Measurements from ENCODE around the gene CACNA1I. TPM values are rescaled to one million over a fixed set of nuclear protein-coding genes. Genes with fewer than 3 reads are reported as not detected.

The CACNA1I gene
- total RNA-seq, 1 experiment from 2014 or later: 0.90 TPM

DNA sequence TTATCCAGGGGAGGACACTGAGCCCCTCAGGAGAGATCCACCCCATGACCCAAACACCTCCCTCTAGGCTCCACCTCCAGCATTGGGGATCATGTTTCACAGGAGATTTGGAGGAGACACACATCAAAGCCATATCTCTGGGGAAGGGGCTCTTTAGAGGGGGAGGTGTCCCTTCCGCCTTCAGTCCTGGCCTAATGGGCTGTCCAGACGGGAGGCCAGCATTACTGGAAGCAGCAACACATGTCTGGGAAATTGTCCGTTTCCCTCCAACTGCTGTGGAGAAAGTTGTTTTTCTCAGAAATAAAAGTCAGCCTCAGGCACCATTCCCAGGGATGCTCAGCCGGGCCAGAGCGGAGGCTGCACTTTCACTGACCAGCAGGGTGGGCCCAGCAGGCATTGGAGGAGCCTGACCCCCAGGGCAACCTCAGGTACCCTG, 9.5 kb downstream of the CACNA1I start:
- no peaks in the 10 kb centered on the region for H3K9me3 ChIP-seq (ENCODE audit: low read depth, low read length, poor library complexity, severe bottlenecking)
- no peak overlapping the region for H3K27ac ChIP-seq (ENCODE audit: low read depth, low read length, poor library complexity, severe bottlenecking)
- intact Hi-C loops (cut with micrococcal nuclease; ENCODE audit: unreplicated experiment): no loop called here
- no peaks in the 10 kb centered on the region for H3K36me3 ChIP-seq (ENCODE audit: insufficient read depth, low read length, poor library complexity, severe bottlenecking)
- H3K27me3 ChIP-seq (replicated peaks; ENCODE audit: insufficient read depth, low read depth, low read length, poor library complexity): no peaks in the 10 kb centered on the region
- POLR2A ChIA-PET (ENCODE audit: low non-redundant PET): no interaction called here
- no peaks in the 10 kb centered on the region for H3K4me1 ChIP-seq (ENCODE audit: insufficient read depth, low read length, poor library complexity, severe bottlenecking)
- CTCF ChIA-PET: no interaction called here
- H3K4me3 ChIP-seq (ENCODE audit: low read depth, low read length, poor library complexity, severe bottlenecking): no peak overlapping the region
- no peak for TF ChIP-seq EZH2 (IDR thresholded peaks at IDR 0.05; ENCODE audit: borderline replicate concordance, low read depth, low read length, poor library complexity, severe bottlenecking)
- TF ChIP-seq, protein P1, sequence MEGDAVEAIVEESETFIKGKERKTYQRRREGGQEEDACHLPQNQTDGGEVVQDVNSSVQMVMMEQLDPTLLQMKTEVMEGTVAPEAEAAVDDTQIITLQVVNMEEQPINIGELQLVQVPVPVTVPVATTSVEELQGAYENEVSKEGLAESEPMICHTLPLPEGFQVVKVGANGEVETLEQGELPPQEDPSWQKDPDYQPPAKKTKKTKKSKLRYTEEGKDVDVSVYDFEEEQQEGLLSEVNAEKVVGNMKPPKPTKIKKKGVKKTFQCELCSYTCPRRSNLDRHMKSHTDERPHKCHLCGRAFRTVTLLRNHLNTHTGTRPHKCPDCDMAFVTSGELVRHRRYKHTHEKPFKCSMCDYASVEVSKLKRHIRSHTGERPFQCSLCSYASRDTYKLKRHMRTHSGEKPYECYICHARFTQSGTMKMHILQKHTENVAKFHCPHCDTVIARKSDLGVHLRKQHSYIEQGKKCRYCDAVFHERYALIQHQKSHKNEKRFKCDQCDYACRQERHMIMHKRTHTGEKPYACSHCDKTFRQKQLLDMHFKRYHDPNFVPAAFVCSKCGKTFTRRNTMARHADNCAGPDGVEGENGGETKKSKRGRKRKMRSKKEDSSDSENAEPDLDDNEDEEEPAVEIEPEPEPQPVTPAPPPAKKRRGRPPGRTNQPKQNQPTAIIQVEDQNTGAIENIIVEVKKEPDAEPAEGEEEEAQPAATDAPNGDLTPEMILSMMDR (conservative IDR thresholded peaks at IDR 0.05; ENCODE audit: low read depth, low read length): no peak
- no peak for DNase-seq (ENCODE audit: low spot score)
- no TSS peak for BruUV-seq (replicated peaks)

DNA sequence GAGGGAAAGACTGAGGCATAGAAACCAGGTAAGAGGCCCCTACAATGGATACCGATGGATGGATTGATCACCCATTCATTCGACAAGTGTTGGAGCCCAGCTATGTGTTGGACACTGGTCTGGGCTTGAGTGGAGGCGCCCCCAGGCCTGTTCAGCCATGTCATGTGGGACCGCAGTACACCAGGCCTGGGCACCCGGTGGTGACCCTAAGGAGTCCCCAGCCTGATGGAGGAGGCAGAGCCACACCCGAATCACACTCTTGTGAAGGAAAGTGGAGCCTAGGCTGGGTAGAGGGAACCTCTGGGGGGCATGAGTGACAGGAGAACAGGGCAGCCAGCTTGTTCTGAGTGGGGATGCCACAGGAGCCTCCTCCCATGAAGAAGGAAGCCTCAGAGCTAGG, 10.2 kb downstream of the CACNA1I start:
- DNase-seq (ENCODE audit: low spot score): no peak
- BruUV-seq (replicated peaks): no TSS peak
- CTCF ChIA-PET: no interaction called here
- Histone ChIP-seq H3K9me3 (ENCODE audit: low read depth, low read length, poor library complexity, severe bottlenecking) (no peaks in the 10 kb centered on the region), H3K36me3 (ENCODE audit: insufficient read depth, low read length, poor library complexity, severe bottlenecking) (no peaks in the 10 kb centered on the region), H3K4me3 (ENCODE audit: low read depth, low read length, poor library complexity, severe bottlenecking) (no peak overlapping the region), H3K27me3 (replicated peaks; ENCODE audit: insufficient read depth, low read depth, low read length, poor library complexity) (no peaks in the 10 kb centered on the region), H3K27ac (ENCODE audit: low read depth, low read length, poor library complexity, severe bottlenecking) (no peak overlapping the region), H3K4me1 (ENCODE audit: insufficient read depth, low read length, poor library complexity, severe bottlenecking) (no peaks in the 10 kb centered on the region)
- POLR2A ChIA-PET (ENCODE audit: low non-redundant PET): no interaction called here
- TF ChIP-seq EZH2 (IDR thresholded peaks at IDR 0.05; ENCODE audit: borderline replicate concordance, low read depth, low read length, poor library complexity, severe bottlenecking): no peak
- TF ChIP-seq, protein P1 (conservative IDR thresholded peaks at IDR 0.05; ENCODE audit: low read depth, low read length): no peak
- intact Hi-C loops (cut with micrococcal nuclease; ENCODE audit: unreplicated experiment): no loop called here

DNA sequence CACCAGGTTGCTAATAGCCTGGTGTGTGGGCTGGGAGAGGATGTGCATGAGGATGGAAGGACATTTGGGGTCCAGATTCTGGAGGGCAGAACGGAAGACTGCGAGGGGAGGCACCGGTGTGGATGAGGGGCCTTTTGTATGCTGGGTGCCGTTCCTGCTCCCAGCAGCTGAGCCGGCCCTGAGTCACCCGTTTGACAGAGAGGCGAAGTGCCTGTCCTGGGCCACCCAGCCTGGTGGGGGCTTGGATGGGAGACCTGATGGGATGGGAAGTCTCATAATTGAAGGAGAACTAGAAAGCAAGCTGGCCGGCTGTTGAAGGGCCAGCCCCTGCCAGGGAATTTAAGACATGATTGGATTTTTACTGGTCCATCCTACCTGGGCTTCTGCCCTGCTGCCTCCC, 10.8 kb downstream of the CACNA1I start:
- intact Hi-C loops (cut with micrococcal nuclease; ENCODE audit: unreplicated experiment): no loop called here
- BruUV-seq (replicated peaks): no TSS peak
- no peak overlapping the region for H3K27ac ChIP-seq (ENCODE audit: low read depth, low read length, poor library complexity, severe bottlenecking)
- DNase-seq (ENCODE audit: low spot score): no peak
- H3K9me3 ChIP-seq (ENCODE audit: low read depth, low read length, poor library complexity, severe bottlenecking): no peaks in the 10 kb centered on the region
- no peak overlapping the region for H3K4me3 ChIP-seq (ENCODE audit: low read depth, low read length, poor library complexity, severe bottlenecking)
- no peak for TF ChIP-seq EZH2 (IDR thresholded peaks at IDR 0.05; ENCODE audit: borderline replicate concordance, low read depth, low read length, poor library complexity, severe bottlenecking)
- TF ChIP-seq, protein P1 (conservative IDR thresholded peaks at IDR 0.05; ENCODE audit: low read depth, low read length): no peak
- H3K4me1 ChIP-seq (ENCODE audit: insufficient read depth, low read length, poor library complexity, severe bottlenecking): no peaks in the 10 kb centered on the region
- no peaks in the 10 kb centered on the region for H3K36me3 ChIP-seq (ENCODE audit: insufficient read depth, low read length, poor library complexity, severe bottlenecking)
- ChIA-PET CTCF (no interaction called here), POLR2A (ENCODE audit: low non-redundant PET) (no interaction called here)
- H3K27me3 ChIP-seq (replicated peaks; ENCODE audit: insufficient read depth, low read depth, low read length, poor library complexity): no peaks in the 10 kb centered on the region
